NB4 (cell line): Measurements from ENCODE around the gene RAP1B.

Source experiments
- MYC ChIP-seq: IDR thresholded peaks from 2 replicates; pipeline ENCODE4 v1.6.1; 2011; ENCODE audit warnings: low read depth, low read length
- POLR2A ChIP-seq: IDR thresholded peaks from 2 replicates; pipeline ENCODE4 v1.6.1; 2011; ENCODE audit warnings: mild to moderate bottlenecking; ENCODE audit not compliant: insufficient read length; ENCODE audit errors: extremely low read depth
- TF ChIP-seq, protein P1 (sequence below): IDR thresholded peaks from one replicate; pipeline ENCODE4 v1.5.1; 2012; ENCODE audit warnings: low read depth, low read length
- TF ChIP-seq, protein P2 (sequence below): IDR thresholded peaks from 2 replicates; pipeline ENCODE4 v1.6.1; 2011; ENCODE audit warnings: low read depth, low read length

DNA sequence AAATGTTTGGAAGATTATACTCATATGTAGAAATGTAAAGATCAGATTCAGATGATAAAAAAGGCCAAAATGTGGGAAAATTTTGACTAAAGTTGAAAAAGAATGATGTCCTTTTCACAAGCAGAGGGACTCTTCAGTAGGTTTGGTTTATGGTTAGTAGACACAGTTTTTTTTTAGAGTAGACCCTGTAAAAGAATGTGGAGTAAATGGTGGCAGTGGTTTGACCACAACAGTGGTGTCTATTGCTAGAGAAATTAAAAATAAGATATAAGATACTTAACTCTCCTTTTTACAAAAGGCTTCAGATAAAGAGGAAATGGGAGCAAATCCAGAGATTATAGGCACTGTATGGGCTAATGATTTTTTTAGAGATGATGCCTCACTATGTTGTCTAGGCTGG, 21.8 kb downstream of the RAP1B start:
- TF ChIP-seq, protein P1, sequence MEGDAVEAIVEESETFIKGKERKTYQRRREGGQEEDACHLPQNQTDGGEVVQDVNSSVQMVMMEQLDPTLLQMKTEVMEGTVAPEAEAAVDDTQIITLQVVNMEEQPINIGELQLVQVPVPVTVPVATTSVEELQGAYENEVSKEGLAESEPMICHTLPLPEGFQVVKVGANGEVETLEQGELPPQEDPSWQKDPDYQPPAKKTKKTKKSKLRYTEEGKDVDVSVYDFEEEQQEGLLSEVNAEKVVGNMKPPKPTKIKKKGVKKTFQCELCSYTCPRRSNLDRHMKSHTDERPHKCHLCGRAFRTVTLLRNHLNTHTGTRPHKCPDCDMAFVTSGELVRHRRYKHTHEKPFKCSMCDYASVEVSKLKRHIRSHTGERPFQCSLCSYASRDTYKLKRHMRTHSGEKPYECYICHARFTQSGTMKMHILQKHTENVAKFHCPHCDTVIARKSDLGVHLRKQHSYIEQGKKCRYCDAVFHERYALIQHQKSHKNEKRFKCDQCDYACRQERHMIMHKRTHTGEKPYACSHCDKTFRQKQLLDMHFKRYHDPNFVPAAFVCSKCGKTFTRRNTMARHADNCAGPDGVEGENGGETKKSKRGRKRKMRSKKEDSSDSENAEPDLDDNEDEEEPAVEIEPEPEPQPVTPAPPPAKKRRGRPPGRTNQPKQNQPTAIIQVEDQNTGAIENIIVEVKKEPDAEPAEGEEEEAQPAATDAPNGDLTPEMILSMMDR: no peak
- TF ChIP-seq POLR2A (no peak), MYC (no peak)
- TF ChIP-seq, protein P2, sequence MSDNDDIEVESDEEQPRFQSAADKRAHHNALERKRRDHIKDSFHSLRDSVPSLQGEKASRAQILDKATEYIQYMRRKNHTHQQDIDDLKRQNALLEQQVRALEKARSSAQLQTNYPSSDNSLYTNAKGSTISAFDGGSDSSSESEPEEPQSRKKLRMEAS: no peak
